OCI-LY3 (cell line): ENCODE results near the gene LDB3.

ENCODE experiments used
- H2AFZ ChIP-seq: fragments of 200-600, 300-600 bp; shearing (Covaris generic); 2 replicates; pipeline ENCODE4 v1.6.0; 2014; ENCODE audit warnings: antibody characterized with exemption, low read depth, low read length
- H3K27ac ChIP-seq: fragments of 200-600, 300-600 bp; sonication (generic); 2 replicates; pipeline ENCODE4 v1.5.1; 2014; ENCODE audit warnings: mild to moderate bottlenecking, low read length, moderate library complexity, mixed read lengths
- H3K27me3 ChIP-seq: fragments of 200-600, 300-600 bp; sonication (generic); 2 replicates; pipeline ENCODE4 v1.6.1; 2014; ENCODE audit warnings: low read depth, low read length, mixed read lengths
- H3K36me3 ChIP-seq: fragments of 200-600, 300-600 bp; sonication (generic); replicated peaks from 2 replicates; pipeline ENCODE3; 2014; ENCODE audit warnings: low read depth, low read length, mixed read lengths
- H3K4me1 ChIP-seq: fragments of 300-600, 200-600 bp; sonication (generic); 2 replicates; pipeline ENCODE4 v1.6.1; 2014; ENCODE audit warnings: low read length, mixed read lengths
- H3K4me2 ChIP-seq: fragments of 200-600, 300-600 bp; sonication (generic); 2 replicates; pipeline ENCODE4 v1.6.1; 2014; ENCODE audit warnings: low read length, mixed read lengths
- H3K4me3 ChIP-seq: fragments of 300-600, 200-600 bp; sonication (generic); 2 replicates; pipeline ENCODE4 v1.5.1; 2014; ENCODE audit warnings: antibody characterized with exemption, mild to moderate bottlenecking, low read length, moderate library complexity
- H3K79me2 ChIP-seq: fragments of 300-600, 200-600 bp; shearing (Covaris generic); 2 replicates; pipeline ENCODE4 v1.6.1; 2014; ENCODE audit warnings: mild to moderate bottlenecking, low read length, mixed read lengths
- H3K9ac ChIP-seq: fragments of 300-600, 200-600 bp; shearing (Covaris generic); 2 replicates; pipeline ENCODE4 v1.6.0; 2014; ENCODE audit warnings: mild to moderate bottlenecking, low read length, moderate library complexity
- H3K9me3 ChIP-seq: fragments of 200-600, 300-600 bp; shearing (Covaris generic); 2 replicates; pipeline ENCODE4 v1.6.1; 2014; ENCODE audit warnings: low read length, mixed read lengths; ENCODE audit not compliant: insufficient read depth
- H4K20me1 ChIP-seq: fragments of 200-600, 300-600 bp; sonication (generic); 2 replicates; pipeline ENCODE4 v1.6.1; 2016; ENCODE audit warnings: low read length, mixed read lengths; ENCODE audit not compliant: insufficient read depth
- EZH2phosphoT487 ChIP-seq: fragments of 200-600 bp; shearing (Covaris generic); IDR thresholded peaks from 2 replicates; pipeline ENCODE4 v1.6.1; 2018; ENCODE audit warnings: antibody characterized with exemption, mixed run types, low read depth
- TF ChIP-seq, protein P1 (sequence below): fragments of 200-600, 300-600 bp; sonication (generic); IDR thresholded peaks from 2 replicates; pipeline ENCODE4 v1.5.1; 2014; ENCODE audit warnings: antibody characterized with exemption, low read length, low read depth

The LDB3 gene

DNA sequence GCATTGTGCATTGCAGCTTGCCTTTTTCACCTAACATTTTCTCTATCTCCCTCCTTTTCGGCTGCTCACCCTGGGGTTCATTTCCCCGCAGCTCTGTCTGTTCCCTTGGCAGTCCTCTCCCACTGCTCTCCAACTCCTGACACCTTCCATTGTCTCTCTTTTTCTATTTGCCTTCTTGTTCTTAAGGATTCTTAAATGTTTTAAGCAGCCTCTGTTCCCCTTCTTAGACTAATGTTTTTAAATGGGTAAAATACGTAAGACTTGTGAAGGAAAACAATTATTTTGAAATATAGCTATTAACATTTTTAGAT is 107.5 kb downstream of the LDB3 start:
- TF ChIP-seq EZH2phosphoT487: no peak
- TF ChIP-seq, protein P1, sequence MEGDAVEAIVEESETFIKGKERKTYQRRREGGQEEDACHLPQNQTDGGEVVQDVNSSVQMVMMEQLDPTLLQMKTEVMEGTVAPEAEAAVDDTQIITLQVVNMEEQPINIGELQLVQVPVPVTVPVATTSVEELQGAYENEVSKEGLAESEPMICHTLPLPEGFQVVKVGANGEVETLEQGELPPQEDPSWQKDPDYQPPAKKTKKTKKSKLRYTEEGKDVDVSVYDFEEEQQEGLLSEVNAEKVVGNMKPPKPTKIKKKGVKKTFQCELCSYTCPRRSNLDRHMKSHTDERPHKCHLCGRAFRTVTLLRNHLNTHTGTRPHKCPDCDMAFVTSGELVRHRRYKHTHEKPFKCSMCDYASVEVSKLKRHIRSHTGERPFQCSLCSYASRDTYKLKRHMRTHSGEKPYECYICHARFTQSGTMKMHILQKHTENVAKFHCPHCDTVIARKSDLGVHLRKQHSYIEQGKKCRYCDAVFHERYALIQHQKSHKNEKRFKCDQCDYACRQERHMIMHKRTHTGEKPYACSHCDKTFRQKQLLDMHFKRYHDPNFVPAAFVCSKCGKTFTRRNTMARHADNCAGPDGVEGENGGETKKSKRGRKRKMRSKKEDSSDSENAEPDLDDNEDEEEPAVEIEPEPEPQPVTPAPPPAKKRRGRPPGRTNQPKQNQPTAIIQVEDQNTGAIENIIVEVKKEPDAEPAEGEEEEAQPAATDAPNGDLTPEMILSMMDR: no peak
- Histone ChIP-seq H3K4me3 (no peak overlapping the region), H3K9me3 (no peaks in the 10 kb centered on the region), H4K20me1 (peaks cover 4% of the 10 kb centered on the region; the same call in 1 of the 2 replicates), H3K4me2 (no peak overlapping the region), H3K79me2 (peaks cover 28% of the 10 kb centered on the region), H3K36me3 (no peaks in the 10 kb centered on the region), H3K9ac (no peak overlapping the region), H3K4me1 (no peaks in the 10 kb centered on the region), H2AFZ (no peak overlapping the region), H3K27ac (no peak overlapping the region), H3K27me3 (no peaks in the 10 kb centered on the region)

DNA sequence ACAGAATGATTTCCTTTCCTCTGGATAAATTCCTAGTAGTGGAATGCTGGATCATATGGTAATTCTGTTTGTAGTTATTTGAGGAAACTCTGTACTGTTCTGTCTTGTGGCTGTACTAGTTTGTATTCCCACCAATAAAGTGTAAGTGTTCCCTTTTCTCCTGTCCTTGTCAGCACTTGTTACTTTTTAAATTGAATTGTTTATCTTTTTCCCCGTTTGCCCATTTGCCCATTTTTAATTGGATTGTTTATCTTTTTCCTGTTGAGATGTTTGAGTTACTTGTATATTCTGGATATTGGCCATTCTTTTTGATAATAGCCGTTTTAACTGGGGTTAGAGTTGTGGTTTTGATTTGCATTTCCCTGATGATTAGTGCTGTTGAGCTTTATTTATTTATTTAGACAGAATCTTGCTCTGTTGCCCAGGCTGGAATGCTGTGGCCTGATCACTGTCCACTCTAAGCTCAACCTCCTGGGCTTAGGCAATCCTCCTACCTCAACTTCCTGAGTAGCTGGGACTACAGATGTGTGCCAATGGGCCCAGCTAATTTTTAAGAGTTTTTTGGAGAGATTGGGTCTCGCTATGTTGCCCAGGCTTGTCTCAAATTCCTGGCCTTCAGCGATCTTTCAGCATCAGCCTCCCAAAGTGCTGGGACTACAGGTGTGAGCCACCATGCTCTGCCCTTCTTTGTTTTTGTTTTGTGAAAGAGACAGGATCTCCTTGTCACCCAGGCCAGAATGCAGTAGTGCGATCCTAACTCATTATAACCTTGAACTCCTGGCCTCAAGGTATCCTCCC is 111.1 kb downstream of the LDB3 start:
- no peak for TF ChIP-seq EZH2phosphoT487
- TF ChIP-seq, protein P1: no peak
- H4K20me1 ChIP-seq: peaks cover 12% of the 10 kb centered on the region; the same call in 1 of the 2 replicates
- no peak overlapping the region for H3K4me3 ChIP-seq
- H3K4me2 ChIP-seq: no peak overlapping the region
- no peak overlapping the region for H3K27ac ChIP-seq
- H3K79me2 ChIP-seq: peaks cover 54% of the 10 kb centered on the region
- no peaks in the 10 kb centered on the region for H3K9me3 ChIP-seq
- no peak overlapping the region for H2AFZ ChIP-seq
- H3K9ac ChIP-seq: no peak overlapping the region
- H3K4me1 ChIP-seq: peaks cover 6% of the 10 kb centered on the region; the same call in 1 of the 2 replicates
- H3K36me3 ChIP-seq: no peaks in the 10 kb centered on the region
- H3K27me3 ChIP-seq: no peaks in the 10 kb centered on the region

DNA sequence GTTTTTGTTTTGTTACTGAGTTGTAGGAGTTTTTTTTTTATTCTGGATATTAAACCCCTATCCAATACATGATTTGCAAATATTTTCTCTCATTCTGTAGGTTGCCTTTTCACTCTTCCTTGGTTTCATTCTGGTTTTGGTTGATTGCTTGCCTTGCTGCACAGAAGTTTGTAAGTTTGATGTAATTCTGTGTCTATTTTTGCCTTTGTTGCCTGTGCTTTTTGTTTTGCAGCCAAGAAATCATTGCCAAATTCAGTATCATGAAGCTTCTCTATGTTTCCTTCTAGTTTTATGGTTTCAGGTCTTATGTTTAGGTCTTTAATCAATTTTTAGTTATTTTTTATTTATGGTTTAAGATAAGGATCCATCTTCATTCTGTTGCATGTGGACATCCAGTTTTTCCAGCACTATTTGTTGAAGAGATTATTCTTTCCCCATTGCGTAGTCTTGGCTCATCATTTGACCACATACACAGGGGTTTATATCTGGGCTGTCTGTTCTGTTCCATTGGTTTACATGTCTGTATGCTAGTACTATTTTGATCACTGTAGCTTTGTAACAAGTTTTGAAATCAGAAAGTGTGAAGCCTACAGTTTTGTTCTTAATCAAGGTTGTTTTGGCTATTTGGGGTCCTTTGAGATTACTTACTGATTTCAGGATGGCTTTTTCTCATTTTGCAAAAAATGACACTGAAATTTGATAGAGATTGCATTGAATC is 114.5 kb downstream of the LDB3 start:
- Histone ChIP-seq H3K4me1 (peaks cover 6% of the 10 kb centered on the region; the same call in 1 of the 2 replicates), H3K4me3 (no peak overlapping the region), H3K27me3 (no peaks in the 10 kb centered on the region), H2AFZ (no peak overlapping the region), H3K9ac (no peak overlapping the region), H3K27ac (no peak overlapping the region), H3K79me2 (peaks cover 78% of the 10 kb centered on the region), H4K20me1 (peaks cover 19% of the 10 kb centered on the region; the same call in 1 of the 2 replicates), H3K36me3 (peaks cover 8% of the 10 kb centered on the region), H3K4me2 (no peak overlapping the region), H3K9me3 (peaks cover 5% of the 10 kb centered on the region; the same call in 1 of the 2 replicates)
- TF ChIP-seq EZH2phosphoT487: no peak
- TF ChIP-seq, protein P1: no peak

DNA sequence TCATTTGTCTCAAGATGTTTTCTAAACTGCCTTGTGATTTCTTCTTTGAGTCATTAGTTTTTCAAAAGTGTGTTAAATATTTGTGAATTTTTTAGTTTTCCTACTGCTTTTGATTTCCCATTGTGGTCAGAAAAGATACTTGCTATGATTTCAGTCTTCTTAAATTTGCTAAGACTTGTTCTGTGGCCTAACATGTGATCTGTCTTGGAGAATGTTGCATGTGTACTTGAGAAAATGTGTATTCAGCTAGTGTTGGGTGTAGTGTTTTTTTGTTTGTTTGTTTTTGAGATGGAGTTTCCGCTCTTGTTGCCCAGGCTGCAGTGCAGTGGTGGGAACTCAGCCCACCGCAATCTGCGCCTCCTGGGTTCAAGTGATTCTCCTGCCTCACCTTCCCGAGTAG is 116.7 kb downstream of the LDB3 start:
- TF ChIP-seq, protein P1: no peak
- TF ChIP-seq EZH2phosphoT487: no peak

More for the DNA sequence above, 116.7 kb downstream of the LDB3 start:
- H3K27me3 ChIP-seq: no peaks in the 10 kb centered on the region
- peaks cover 6% of the 10 kb centered on the region; the same call in 1 of the 2 replicates for H3K4me1 ChIP-seq
- H3K9me3 ChIP-seq: peaks cover 5% of the 10 kb centered on the region; the same call in 1 of the 2 replicates
- H4K20me1 ChIP-seq: peaks cover 19% of the 10 kb centered on the region; the same call in 1 of the 2 replicates
- H3K27ac ChIP-seq: no peak overlapping the region
- H3K79me2 ChIP-seq: peaks cover 66% of the 10 kb centered on the region
- H3K4me3 ChIP-seq: no peak overlapping the region
- H3K4me2 ChIP-seq: no peak overlapping the region
- H3K36me3 ChIP-seq: peaks cover 10% of the 10 kb centered on the region
- no peak overlapping the region for H3K9ac ChIP-seq
- no peak overlapping the region for H2AFZ ChIP-seq
